ENCODE data around the gene PLEKHO1. TPM values are rescaled to one million over a fixed set of nuclear protein-coding genes. Genes with fewer than 3 reads are reported as not detected.
"Not testable (repeated sequence)": the region's sequence is repeated elsewhere in the genome, so short reads cannot be mapped to it uniquely, and the experiment has no call there.

The PLEKHO1 gene
- total RNA-seq (2014; rRNA removed; shearing (Covaris generic)): 50.0 and 54.4 TPM in 2 replicates

GRCh38 chr1:150149271-150150132 lies at the start of gene PLEKHO1:
Gene PLEKHO1, plus strand, starts transcription at chr1:150149916. Its CDS starts 342 bp downstream, at chr1:150150258.
- Histone ChIP-seq H3K27ac (peak within 1 kb of the TSS; percentile 86), H3K4me1 (peaks cover 13% of the 10 kb centered on the region), H3K36me3 (peaks cover 19% of the 10 kb centered on the region), H3K9me3 (replicated peaks) (no peaks in the 10 kb centered on the region), H3K27me3 (no peaks in the 10 kb centered on the region), H3K4me3 (peak within 1 kb of the TSS; percentile 70)
- peak; percentile 76 to 77 for DNase-seq

- Histone ChIP-seq H3K4me3 (no peak overlapping the region), H3K36me3 (peaks cover 19% of the 10 kb centered on the region; the same call in 1 of the 2 replicates), H3K9me3 (replicated peaks) (no peaks in the 10 kb centered on the region), H3K27ac (no peak overlapping the region), H3K27me3 (no peaks in the 10 kb centered on the region), H3K4me1 (no peaks in the 10 kb centered on the region)
- no peak for DNase-seq
These were observed 46.7 kb upstream of the PLEKHO1 start for GRCh38 chr1:150102986-150103385.

- Histone ChIP-seq H3K4me1 (no peaks in the 10 kb centered on the region), H3K27me3 (no peaks in the 10 kb centered on the region), H3K27ac (no peak overlapping the region), H3K4me3 (no peak overlapping the region), H3K9me3 (replicated peaks) (no peaks in the 10 kb centered on the region), H3K36me3 (0 out of 2 replicates have a peak, but pooled peaks cover 12% of the 10 kb centered on the region)
- no peak for DNase-seq
These were observed 43.4 kb upstream of the PLEKHO1 start for GRCh38 chr1:150106341-150106740.

GRCh38 chr1:150109586-150109985 lies 40.1 kb upstream of the PLEKHO1 start:
- Histone ChIP-seq H3K4me1 (no peaks in the 10 kb centered on the region), H3K9me3 (replicated peaks) (no peaks in the 10 kb centered on the region), H3K27me3 (no peaks in the 10 kb centered on the region), H3K4me3 (no peak overlapping the region), H3K27ac (no peak overlapping the region), H3K36me3 (peaks cover 26% of the 10 kb centered on the region)
- DNase-seq: no peak

GRCh38 chr1:150110116-150110515 lies 39.6 kb upstream of the PLEKHO1 start:
- Histone ChIP-seq H3K27me3 (no peaks in the 10 kb centered on the region), H3K4me3 (no peak overlapping the region), H3K27ac (no peak overlapping the region), H3K4me1 (no peaks in the 10 kb centered on the region), H3K36me3 (peaks cover 22% of the 10 kb centered on the region), H3K9me3 (replicated peaks) (no peaks in the 10 kb centered on the region)
- DNase-seq: no peak

GRCh38 chr1:150111670-150112069 lies 38.0 kb upstream of the PLEKHO1 start:
- Histone ChIP-seq H3K27me3 (no peaks in the 10 kb centered on the region), H3K4me1 (no peaks in the 10 kb centered on the region), H3K36me3 (peaks cover 22% of the 10 kb centered on the region), H3K9me3 (replicated peaks) (no peaks in the 10 kb centered on the region), H3K27ac (no peak overlapping the region), H3K4me3 (no peak overlapping the region)
- DNase-seq: no peak

- Histone ChIP-seq H3K9me3 (replicated peaks) (no peaks in the 10 kb centered on the region), H3K27ac (no peak overlapping the region), H3K27me3 (no peaks in the 10 kb centered on the region), H3K4me3 (no peak overlapping the region), H3K4me1 (no peaks in the 10 kb centered on the region), H3K36me3 (peaks cover 22% of the 10 kb centered on the region)
- DNase-seq: no peak
These were observed 34.6 kb upstream of the PLEKHO1 start for GRCh38 chr1:150115121-150115520.

GRCh38 chr1:150118716-150119115 lies 31.0 kb upstream of the PLEKHO1 start:
- Histone ChIP-seq H3K4me3 (no peak overlapping the region), H3K36me3 (0 out of 2 replicates have a peak, but pooled peaks cover 2% of the 10 kb centered on the region), H3K4me1 (no peaks in the 10 kb centered on the region), H3K27ac (no peak overlapping the region), H3K9me3 (replicated peaks) (no peaks in the 10 kb centered on the region), H3K27me3 (no peaks in the 10 kb centered on the region)
- DNase-seq: no peak

GRCh38 chr1:150121236-150121862 lies 28.4 kb upstream of the PLEKHO1 start:
- no peak overlapping the region for H3K4me3 ChIP-seq
- H3K27ac ChIP-seq: no peak overlapping the region
- no peaks in the 10 kb centered on the region for H3K27me3 ChIP-seq
- no peak for DNase-seq
- H3K4me1 ChIP-seq: no peaks in the 10 kb centered on the region
- H3K36me3 ChIP-seq: no peaks in the 10 kb centered on the region
- H3K9me3 ChIP-seq (replicated peaks): no peaks in the 10 kb centered on the region

- Histone ChIP-seq H3K27ac (no peak overlapping the region), H3K4me3 (no peak overlapping the region), H3K36me3 (peaks cover 3% of the 10 kb centered on the region; the same call in 1 of the 2 replicates), H3K4me1 (no peaks in the 10 kb centered on the region), H3K27me3 (no peaks in the 10 kb centered on the region), H3K9me3 (replicated peaks) (no peaks in the 10 kb centered on the region)
- no peak for DNase-seq
These were observed 22.9 kb upstream of the PLEKHO1 start for GRCh38 chr1:150126811-150127210.

- Histone ChIP-seq H3K4me3 (no peak overlapping the region), H3K27ac (no peak overlapping the region), H3K27me3 (no peaks in the 10 kb centered on the region), H3K4me1 (no peaks in the 10 kb centered on the region), H3K9me3 (replicated peaks) (no peaks in the 10 kb centered on the region), H3K36me3 (peaks cover 3% of the 10 kb centered on the region; the same call in 1 of the 2 replicates)
- DNase-seq: no peak
These were observed 22.3 kb upstream of the PLEKHO1 start for GRCh38 chr1:150127464-150127863.

- Histone ChIP-seq H3K36me3 (peaks cover 3% of the 10 kb centered on the region; the same call in 1 of the 2 replicates), H3K9me3 (replicated peaks) (no peaks in the 10 kb centered on the region), H3K27me3 (no peaks in the 10 kb centered on the region), H3K27ac (no peak overlapping the region), H3K4me1 (no peaks in the 10 kb centered on the region), H3K4me3 (no peak overlapping the region)
- no peak for DNase-seq
These were observed 21.8 kb upstream of the PLEKHO1 start for GRCh38 chr1:150127868-150128267.

- DNase-seq: no peak
- H3K9me3 ChIP-seq (replicated peaks): no peaks in the 10 kb centered on the region
- no peak overlapping the region for H3K4me3 ChIP-seq
- no peaks in the 10 kb centered on the region for H3K4me1 ChIP-seq
- H3K27me3 ChIP-seq: no peaks in the 10 kb centered on the region
- H3K27ac ChIP-seq: no peak overlapping the region
- peaks cover 3% of the 10 kb centered on the region; the same call in 1 of the 2 replicates for H3K36me3 ChIP-seq
These were observed 17.3 kb upstream of the PLEKHO1 start for GRCh38 chr1:150132372-150132771.

GRCh38 chr1:150134537-150134936 lies 15.2 kb upstream of the PLEKHO1 start:
- Histone ChIP-seq H3K36me3 (no peaks in the 10 kb centered on the region), H3K4me3 (no peak overlapping the region), H3K27ac (no peak overlapping the region), H3K27me3 (no peaks in the 10 kb centered on the region), H3K9me3 (replicated peaks) (no peaks in the 10 kb centered on the region), H3K4me1 (no peaks in the 10 kb centered on the region)
- no peak for DNase-seq

GRCh38 chr1:150135400-150135799 lies 14.3 kb upstream of the PLEKHO1 start:
- not testable (repeated sequence) for H3K4me3 ChIP-seq; DNase-seq; H3K9me3 ChIP-seq (replicated peaks); H3K27ac ChIP-seq; H3K27me3 ChIP-seq; H3K4me1 ChIP-seq; H3K36me3 ChIP-seq
